GM18505 (cell line): Measurements from ENCODE around the gene RNU1-3.
"Not testable (repeated sequence)": the region's sequence is repeated elsewhere in the genome, so short reads cannot be mapped to it uniquely, and the experiment has no call there.

ENCODE experiments used
- ATAC-seq: cut with Tn5 transposase; IDR thresholded peaks from one replicate; pipeline ENCODE4 v1.9.1; 2021; ENCODE audit not compliant: unreplicated experiment
- POLR2A ChIP-seq: IDR thresholded peaks from 4 replicates; pipeline ENCODE4 v1.6.1; 2011; ENCODE audit warnings: borderline replicate concordance; ENCODE audit not compliant: insufficient read depth, insufficient read length; ENCODE audit errors: extremely low read depth

The RNU1-3 gene

GRCh38 chr1:16677552-16678431 is 11.0 kb upstream of the RNU1-3 start:
- no peak for TF ChIP-seq POLR2A
- no peak for ATAC-seq

- ATAC-seq: not testable (repeated sequence)
Observed at GRCh38 chr1:16676661-16677523, 10.1 kb upstream of the RNU1-3 start.

GRCh38 chr1:16675118-16675510 is 8.4 kb upstream of the RNU1-3 start:
- not testable (repeated sequence) for ATAC-seq

- not testable (repeated sequence) for ATAC-seq
Observed at GRCh38 chr1:16673976-16674375, 7.2 kb upstream of the RNU1-3 start.

- not testable (repeated sequence) for ATAC-seq
Observed at GRCh38 chr1:16665836-16666235, 912 bp downstream of the RNU1-3 start.

GRCh38 chr1:16658234-16658633 is 8.5 kb downstream of the RNU1-3 start:
- not testable (repeated sequence) for ATAC-seq

- not testable (repeated sequence) for ATAC-seq
Observed at GRCh38 chr1:16656981-16657683, 9.6 kb downstream of the RNU1-3 start.

GRCh38 chr1:16656574-16656973 is 10.2 kb downstream of the RNU1-3 start:
- not testable (repeated sequence) for ATAC-seq

- not testable (repeated sequence) for ATAC-seq
Observed at GRCh38 chr1:16651560-16651959, 15.2 kb downstream of the RNU1-3 start.

- not testable (repeated sequence) for ATAC-seq
Observed at GRCh38 chr1:16649960-16650359, 16.8 kb downstream of the RNU1-3 start.

GRCh38 chr1:16649390-16649789 is 17.4 kb downstream of the RNU1-3 start:
- not testable (repeated sequence) for ATAC-seq

GRCh38 chr1:16648756-16649155 is 18.0 kb downstream of the RNU1-3 start:
- ATAC-seq: not testable (repeated sequence)

- not testable (repeated sequence) for ATAC-seq
Observed at GRCh38 chr1:16648250-16648649, 18.5 kb downstream of the RNU1-3 start.

- ATAC-seq: not testable (repeated sequence)
Observed at GRCh38 chr1:16647179-16648176, 19.3 kb downstream of the RNU1-3 start.

GRCh38 chr1:16646716-16647115 is 20.0 kb downstream of the RNU1-3 start:
- ATAC-seq: not testable (repeated sequence)

GRCh38 chr1:16646061-16646664 is 20.6 kb downstream of the RNU1-3 start:
- not testable (repeated sequence) for ATAC-seq

- peak; percentile 0 for ATAC-seq
Observed at GRCh38 chr1:16645271-16646060, 21.3 kb downstream of the RNU1-3 start.
